NCI-H1105 treated with DMSO at 0.1 percent for 48 hours (cell line): Measurements from ENCODE around the gene EPHA7.

Experiments used
- DNase-seq: peaks from one replicate; lab custom pipeline; 2025; lab: John Stamatoyannopoulos, UW

Gene EPHA7

DNA sequence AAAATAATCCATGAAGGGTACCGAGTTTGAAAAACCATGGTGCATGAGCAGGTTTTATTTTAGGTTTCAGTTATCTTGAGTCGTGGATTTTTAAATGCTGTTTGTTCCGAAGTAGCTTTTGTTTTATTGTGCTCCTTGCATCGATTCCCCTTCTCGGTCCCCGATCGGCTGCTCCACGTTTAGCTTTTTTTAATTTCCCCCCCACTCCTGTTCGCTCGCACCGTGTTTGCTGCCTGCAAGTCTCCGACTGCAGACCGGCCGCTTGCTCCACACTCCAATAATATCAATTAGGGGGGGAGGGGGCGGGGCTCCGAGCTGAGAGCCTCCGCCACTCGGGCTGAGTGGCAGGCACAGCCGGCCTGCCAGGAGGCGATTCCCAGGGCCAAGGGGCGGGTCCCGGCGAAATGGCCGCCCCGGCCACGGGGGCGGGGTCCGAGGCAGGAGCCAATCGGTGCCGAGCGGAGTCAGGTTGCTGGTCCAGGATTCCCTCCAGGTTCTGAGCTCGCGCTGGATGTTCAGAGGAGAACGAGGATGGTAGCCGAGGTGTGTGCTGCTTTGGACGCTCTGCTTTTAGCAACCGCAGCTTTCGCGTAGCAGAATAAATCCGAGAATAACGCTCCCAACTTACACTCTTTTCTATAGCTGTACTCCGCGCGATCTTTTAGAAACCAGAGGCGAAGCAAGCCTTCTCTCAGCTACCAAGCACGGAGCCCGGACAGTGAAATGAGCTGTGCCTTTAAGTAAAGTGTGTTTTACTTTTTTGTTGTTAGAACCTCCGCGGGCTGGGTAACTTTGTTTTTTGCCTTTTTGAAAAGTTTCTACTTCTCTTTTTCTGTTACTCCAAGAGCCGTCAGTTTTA, at the start of gene EPHA7:
Gene EPHA7 (minus strand): TSS at position 256 of the 859 bp plus-strand sequence. CDS start 218 bp downstream, at position 38.
- DNase-seq, result peak; percentile 99

- no peak for DNase-seq
These were observed 48.9 kb upstream of the EPHA7 start for GRCh38 chr6:93468291-93468690.

GRCh38 chr6:93454533-93454932, 35.2 kb upstream of the EPHA7 start:
- DNase-seq, result no peak

DNA sequence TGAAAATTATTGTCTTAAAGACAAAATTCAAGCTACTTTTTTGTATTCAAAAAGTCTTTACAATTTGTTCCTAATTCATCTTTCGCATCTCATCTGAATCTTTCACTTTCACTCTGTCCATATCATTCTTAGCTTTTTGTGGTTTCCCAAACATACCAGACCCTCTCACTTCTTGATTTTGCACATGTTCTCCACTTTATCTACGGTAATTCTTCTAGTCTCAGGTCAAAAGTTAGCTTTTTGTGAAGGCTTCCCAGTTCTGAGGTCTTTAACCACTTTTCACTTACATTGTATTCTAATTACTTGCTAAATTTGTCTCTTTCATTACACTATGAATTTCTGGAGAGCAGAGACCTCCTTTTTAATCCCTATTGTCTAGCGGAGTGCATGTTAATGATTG, 34.6 kb upstream of the EPHA7 start:
- DNase-seq, result no peak

DNA sequence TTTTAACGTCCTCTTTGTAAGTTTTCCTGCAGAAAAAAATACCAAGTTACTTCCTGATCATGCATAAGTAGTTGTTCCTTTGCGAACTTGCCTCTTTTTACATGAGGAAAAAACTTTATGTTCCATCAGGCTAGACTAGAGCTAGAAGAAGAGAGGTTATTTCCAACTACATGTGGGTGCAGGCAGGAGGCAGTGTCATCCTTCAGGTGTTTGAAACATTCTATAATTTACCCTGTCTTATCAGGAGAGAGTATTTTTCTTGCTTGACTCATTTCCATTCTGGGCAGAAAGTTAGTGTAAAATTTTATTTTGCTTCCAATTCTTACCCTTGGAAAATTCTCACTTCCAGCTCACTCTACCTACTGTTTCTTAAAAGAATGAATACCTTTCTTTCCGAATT, 28.5 kb upstream of the EPHA7 start:
- peak; percentile 12 for DNase-seq

GRCh38 chr6:93437491-93437890, 18.1 kb upstream of the EPHA7 start:
- no peak for DNase-seq

GRCh38 chr6:93433592-93433991, 14.2 kb upstream of the EPHA7 start:
- peak; percentile 70 for DNase-seq

GRCh38 chr6:93424303-93425064, 5.1 kb upstream of the EPHA7 start:
- no peak for DNase-seq

- DNase-seq, result peak; percentile 70
These were observed 4.2 kb upstream of the EPHA7 start for GRCh38 chr6:93423542-93423941.

DNA sequence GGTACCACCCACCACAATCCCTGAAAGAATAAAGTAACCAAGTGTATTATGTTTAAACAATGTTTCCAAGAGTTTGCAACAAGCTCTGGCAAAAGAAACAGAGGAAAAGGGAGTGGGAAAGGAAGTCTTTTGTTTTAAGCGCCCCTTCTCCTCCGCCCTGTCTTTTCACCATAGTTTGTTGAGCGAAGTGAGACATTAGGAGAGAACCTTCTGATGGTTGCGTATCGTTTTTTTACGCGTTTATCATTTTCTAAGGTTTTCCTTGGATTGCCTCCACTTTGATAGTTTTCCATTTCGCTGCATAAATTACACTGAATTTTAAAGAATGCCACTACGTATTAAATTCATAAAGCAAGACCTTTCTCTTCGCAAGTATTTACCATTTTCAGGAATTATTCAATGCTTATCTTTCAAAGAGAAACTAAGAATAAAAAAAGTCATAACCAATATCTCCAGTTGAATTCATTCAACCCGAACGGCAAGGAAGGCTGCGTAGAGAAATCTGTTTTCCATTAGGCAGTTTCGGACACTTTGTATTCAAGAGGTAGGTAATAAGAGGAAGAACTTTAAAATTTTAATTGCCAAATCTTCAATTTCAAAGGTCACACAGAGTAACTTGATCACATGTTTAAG, 920 bp upstream of the EPHA7 start:
- peak; percentile 71 for DNase-seq

GRCh38 chr6:93418408-93419303, 703 bp downstream of the EPHA7 start:
- peak; percentile 80 for DNase-seq

GRCh38 chr6:93418033-93418407, 1.3 kb downstream of the EPHA7 start:
- peak; percentile 70 for DNase-seq

DNA sequence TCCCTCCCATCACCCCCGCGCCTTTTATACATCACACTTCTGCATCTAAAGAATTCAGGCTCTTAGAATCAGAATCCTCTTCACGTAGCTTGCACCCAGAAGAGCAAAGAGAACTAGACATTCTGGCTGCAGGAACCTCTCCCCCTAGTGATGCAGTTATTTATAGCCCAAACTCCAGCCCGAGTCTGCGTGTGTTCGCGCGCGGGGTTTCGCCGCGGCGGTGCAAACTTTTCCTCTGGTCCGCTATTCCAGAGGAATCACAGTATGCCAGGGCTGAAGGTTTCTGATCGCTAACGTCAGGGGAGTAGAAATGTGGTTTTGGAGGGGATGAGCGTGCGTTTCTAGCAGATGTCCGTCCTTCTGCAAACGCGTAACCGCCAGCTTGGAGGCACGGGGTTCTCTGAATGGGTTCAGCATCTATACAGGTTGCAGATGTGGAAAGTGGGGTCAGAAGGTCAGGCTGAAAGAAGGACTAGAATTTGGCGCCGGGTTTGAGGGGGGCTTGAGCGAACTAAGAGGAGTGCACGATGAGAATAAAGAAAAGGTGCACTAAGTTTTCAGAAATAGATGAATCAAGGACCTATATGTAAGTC, 1.8 kb downstream of the EPHA7 start:
- DNase-seq, result peak; percentile 79

DNA sequence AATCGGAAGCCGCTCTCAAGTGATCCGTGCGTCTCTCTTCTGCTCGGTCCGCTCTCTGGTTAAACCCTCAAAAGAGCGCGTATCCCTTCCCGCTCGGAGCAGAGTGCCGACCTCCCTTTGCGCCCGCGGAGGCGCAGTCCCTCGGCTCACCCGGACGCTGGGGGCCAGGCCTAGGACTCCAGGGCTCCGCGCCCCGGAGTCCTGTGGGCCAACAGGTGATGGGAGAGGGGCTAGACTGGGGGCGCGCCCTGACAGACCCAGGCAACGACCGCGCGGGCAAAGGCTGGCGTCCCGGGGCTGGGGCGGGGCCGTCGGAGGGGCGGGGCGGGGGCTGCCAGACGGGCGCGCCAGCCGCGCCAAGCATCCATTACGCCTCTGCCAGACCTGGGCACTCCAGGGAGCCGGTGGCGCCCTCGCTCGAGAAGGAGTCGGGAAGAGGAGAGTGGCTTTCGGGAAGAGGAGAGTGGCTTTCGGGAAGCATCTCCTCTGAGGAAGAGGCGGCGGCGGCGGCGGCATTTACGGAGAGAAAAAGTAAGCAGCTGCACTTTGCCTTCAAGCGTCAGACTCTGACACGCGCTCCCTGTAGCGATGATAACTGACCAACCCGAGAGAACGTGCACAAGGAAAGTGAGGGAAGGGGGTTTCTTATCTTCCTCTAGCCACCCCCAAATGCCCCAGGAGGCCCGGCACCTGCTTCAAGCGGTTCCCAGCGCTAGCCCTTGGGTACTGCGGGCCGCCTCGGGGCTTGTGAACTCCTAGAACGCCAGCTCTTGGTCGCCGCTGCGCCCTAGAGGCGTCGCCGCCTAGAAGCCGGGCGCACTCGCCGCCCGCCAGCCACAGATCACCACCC, 2.6 kb downstream of the EPHA7 start:
- peak; percentile 93 for DNase-seq

- DNase-seq, result no peak
These were observed 6.2 kb downstream of the EPHA7 start for GRCh38 chr6:93413190-93413589.

GRCh38 chr6:93412452-93412851, 6.9 kb downstream of the EPHA7 start:
- DNase-seq, result peak; percentile 75

- peak; percentile 99 for DNase-seq
These were observed 12.2 kb downstream of the EPHA7 start for GRCh38 chr6:93407186-93407585.

DNA sequence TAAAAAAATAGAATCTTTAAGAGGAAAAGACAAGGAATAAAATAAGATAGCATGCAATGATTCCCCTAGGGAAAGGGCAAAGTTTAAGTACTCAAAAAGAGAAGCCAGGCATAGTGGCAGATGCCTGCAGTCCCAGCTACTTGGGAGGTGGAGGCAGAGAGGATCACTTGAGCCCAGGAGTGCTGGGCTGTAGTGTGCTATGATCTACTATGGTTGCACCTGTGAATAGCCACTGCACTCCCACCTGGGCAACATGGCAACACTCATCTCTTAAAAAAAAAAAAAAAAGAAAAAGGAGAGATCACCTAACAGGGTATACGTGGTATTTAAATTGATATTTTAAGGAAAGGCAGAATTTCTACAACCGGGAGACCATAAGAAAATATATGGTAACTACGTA, 16.0 kb downstream of the EPHA7 start:
- no peak for DNase-seq

GRCh38 chr6:93398723-93399122, 20.6 kb downstream of the EPHA7 start:
- DNase-seq, result no peak

GRCh38 chr6:93394471-93394870, 24.9 kb downstream of the EPHA7 start:
- DNase-seq, result no peak
